ENCODE measurements around the gene NUTM2D. TPM values are rescaled to one million over a fixed set of nuclear protein-coding genes. Genes with fewer than 3 reads are reported as not detected.
"Not testable (repeated sequence)": the region's sequence is repeated elsewhere in the genome, so short reads cannot be mapped to it uniquely, and the experiment has no call there.

NUTM2D gene
- total RNA-seq, 1 experiment from 2014 or later: 0.19 TPM

GRCh38 chr10:87350161-87350560 is 7.4 kb upstream of the NUTM2D start:
- not testable (repeated sequence) for DNase-seq; H3K4me1 ChIP-seq (ENCODE audit: low read length); H3K79me2 ChIP-seq (ENCODE audit: low read length); H3K4me3 ChIP-seq (ENCODE audit: low read length); H3K9me3 ChIP-seq (ENCODE audit: low read length); H3K27ac ChIP-seq (ENCODE audit: low read length); H2AFZ ChIP-seq (ENCODE audit: low read length); H3K36me3 ChIP-seq (ENCODE audit: insufficient read depth, low read length); H3K9me2 ChIP-seq (replicated peaks; ENCODE audit: insufficient read depth, low read length); H3K4me2 ChIP-seq (ENCODE audit: low read depth, low read length, poor library complexity, severe bottlenecking); H3K27me3 ChIP-seq (ENCODE audit: low read length); H4K20me1 ChIP-seq (ENCODE audit: insufficient read depth, low read depth, low read length); H3K9ac ChIP-seq (ENCODE audit: low read length)

GRCh38 chr10:87352825-87353224 is 4.7 kb upstream of the NUTM2D start:
- H3K9me2 ChIP-seq (replicated peaks; ENCODE audit: insufficient read depth, low read length); H3K79me2 ChIP-seq (ENCODE audit: low read length); DNase-seq; H3K4me3 ChIP-seq (ENCODE audit: low read length); H3K36me3 ChIP-seq (ENCODE audit: insufficient read depth, low read length); H2AFZ ChIP-seq (ENCODE audit: low read length); H4K20me1 ChIP-seq (ENCODE audit: insufficient read depth, low read depth, low read length); H3K27ac ChIP-seq (ENCODE audit: low read length); H3K9ac ChIP-seq (ENCODE audit: low read length); H3K4me2 ChIP-seq (ENCODE audit: low read depth, low read length, poor library complexity, severe bottlenecking); H3K27me3 ChIP-seq (ENCODE audit: low read length); H3K4me1 ChIP-seq (ENCODE audit: low read length); H3K9me3 ChIP-seq (ENCODE audit: low read length): not testable (repeated sequence)

GRCh38 chr10:87355110-87355509 is 2.4 kb upstream of the NUTM2D start:
- H3K36me3 ChIP-seq (ENCODE audit: insufficient read depth, low read length): not testable (repeated sequence)

GRCh38 chr10:87358159-87358558 is 615 bp downstream of the NUTM2D start:
- H3K4me3 ChIP-seq (ENCODE audit: low read length); H2AFZ ChIP-seq (ENCODE audit: low read length); H3K36me3 ChIP-seq (ENCODE audit: insufficient read depth, low read length); H3K4me1 ChIP-seq (ENCODE audit: low read length); H3K79me2 ChIP-seq (ENCODE audit: low read length); H3K9me3 ChIP-seq (ENCODE audit: low read length); DNase-seq; H3K9ac ChIP-seq (ENCODE audit: low read length); H3K4me2 ChIP-seq (ENCODE audit: low read depth, low read length, poor library complexity, severe bottlenecking); H3K9me2 ChIP-seq (replicated peaks; ENCODE audit: insufficient read depth, low read length); H4K20me1 ChIP-seq (ENCODE audit: insufficient read depth, low read depth, low read length); H3K27me3 ChIP-seq (ENCODE audit: low read length); H3K27ac ChIP-seq (ENCODE audit: low read length): not testable (repeated sequence)

More at GRCh38 chr10:87355110-87355509, 2.4 kb upstream of the NUTM2D start:
- not testable (repeated sequence) for H4K20me1 ChIP-seq (ENCODE audit: insufficient read depth, low read depth, low read length); H2AFZ ChIP-seq (ENCODE audit: low read length); H3K27me3 ChIP-seq (ENCODE audit: low read length); DNase-seq; H3K4me2 ChIP-seq (ENCODE audit: low read depth, low read length, poor library complexity, severe bottlenecking); H3K4me3 ChIP-seq (ENCODE audit: low read length); H3K27ac ChIP-seq (ENCODE audit: low read length); H3K9me2 ChIP-seq (replicated peaks; ENCODE audit: insufficient read depth, low read length); H3K4me1 ChIP-seq (ENCODE audit: low read length); H3K79me2 ChIP-seq (ENCODE audit: low read length); H3K9me3 ChIP-seq (ENCODE audit: low read length); H3K9ac ChIP-seq (ENCODE audit: low read length)

GRCh38 chr10:87369514-87370112 is 12.1 kb downstream of the NUTM2D start:
- not testable (repeated sequence) for H3K79me2 ChIP-seq (ENCODE audit: low read length); H3K4me3 ChIP-seq (ENCODE audit: low read length); H4K20me1 ChIP-seq (ENCODE audit: insufficient read depth, low read depth, low read length); H2AFZ ChIP-seq (ENCODE audit: low read length); H3K9ac ChIP-seq (ENCODE audit: low read length); DNase-seq; H3K9me2 ChIP-seq (replicated peaks; ENCODE audit: insufficient read depth, low read length); H3K36me3 ChIP-seq (ENCODE audit: insufficient read depth, low read length); H3K27ac ChIP-seq (ENCODE audit: low read length); H3K27me3 ChIP-seq (ENCODE audit: low read length); H3K9me3 ChIP-seq (ENCODE audit: low read length); H3K4me1 ChIP-seq (ENCODE audit: low read length); H3K4me2 ChIP-seq (ENCODE audit: low read depth, low read length, poor library complexity, severe bottlenecking)

- not testable (repeated sequence) for H4K20me1 ChIP-seq (ENCODE audit: insufficient read depth, low read depth, low read length); H2AFZ ChIP-seq (ENCODE audit: low read length); H3K36me3 ChIP-seq (ENCODE audit: insufficient read depth, low read length); H3K79me2 ChIP-seq (ENCODE audit: low read length); H3K4me2 ChIP-seq (ENCODE audit: low read depth, low read length, poor library complexity, severe bottlenecking); DNase-seq; H3K4me3 ChIP-seq (ENCODE audit: low read length); H3K27ac ChIP-seq (ENCODE audit: low read length); H3K27me3 ChIP-seq (ENCODE audit: low read length); H3K9me2 ChIP-seq (replicated peaks; ENCODE audit: insufficient read depth, low read length); H3K4me1 ChIP-seq (ENCODE audit: low read length); H3K9me3 ChIP-seq (ENCODE audit: low read length); H3K9ac ChIP-seq (ENCODE audit: low read length)
Observed at GRCh38 chr10:87374091-87374490, 16.5 kb downstream of the NUTM2D start.

- not testable (repeated sequence) for DNase-seq
Observed at GRCh38 chr10:87379115-87379514, 21.6 kb downstream of the NUTM2D start.

GRCh38 chr10:87383149-87383857 is 25.8 kb downstream of the NUTM2D start:
- H3K4me1 ChIP-seq (ENCODE audit: low read length); H3K27me3 ChIP-seq (ENCODE audit: low read length); H3K27ac ChIP-seq (ENCODE audit: low read length); H3K36me3 ChIP-seq (ENCODE audit: insufficient read depth, low read length); DNase-seq; H3K9ac ChIP-seq (ENCODE audit: low read length); H2AFZ ChIP-seq (ENCODE audit: low read length); H3K9me3 ChIP-seq (ENCODE audit: low read length); H3K79me2 ChIP-seq (ENCODE audit: low read length); H3K9me2 ChIP-seq (replicated peaks; ENCODE audit: insufficient read depth, low read length); H4K20me1 ChIP-seq (ENCODE audit: insufficient read depth, low read depth, low read length); H3K4me2 ChIP-seq (ENCODE audit: low read depth, low read length, poor library complexity, severe bottlenecking); H3K4me3 ChIP-seq (ENCODE audit: low read length): not testable (repeated sequence)

More at GRCh38 chr10:87379115-87379514, 21.6 kb downstream of the NUTM2D start:
- not testable (repeated sequence) for H3K4me3 ChIP-seq (ENCODE audit: low read length); H4K20me1 ChIP-seq (ENCODE audit: insufficient read depth, low read depth, low read length); H3K4me1 ChIP-seq (ENCODE audit: low read length); H3K36me3 ChIP-seq (ENCODE audit: insufficient read depth, low read length); H3K9me3 ChIP-seq (ENCODE audit: low read length); H3K27ac ChIP-seq (ENCODE audit: low read length); H2AFZ ChIP-seq (ENCODE audit: low read length); H3K27me3 ChIP-seq (ENCODE audit: low read length); H3K79me2 ChIP-seq (ENCODE audit: low read length); H3K4me2 ChIP-seq (ENCODE audit: low read depth, low read length, poor library complexity, severe bottlenecking); H3K9ac ChIP-seq (ENCODE audit: low read length); H3K9me2 ChIP-seq (replicated peaks; ENCODE audit: insufficient read depth, low read length)

Measured in Karpas-422 (cell line).